Left ventricle myocardium superior (tissue), 1 donor: ENCODE measurements around the gene FGGY. TPM values are rescaled to one million over a fixed set of nuclear protein-coding genes. Genes with fewer than 3 reads are reported as not detected.
"Not testable (repeated sequence)": the region's sequence is repeated elsewhere in the genome, so short reads cannot be mapped to it uniquely, and the experiment has no call there.

Experiments
- ATAC-seq: fragments of 200-7000 bp; cut with Tn5 transposase; one replicate; pipeline ENCODE4 v1.9.1; 2020; ENCODE audit warnings: mild to moderate bottlenecking, moderate library complexity
- DNase-seq: peaks from one replicate; pipeline ENCODE4 v3.0.0-alpha.2; 2020
- intact Hi-C: fragments of 100-400 bp; cut with micrococcal nuclease; formaldehyde crosslinking; loops from one replicate; pipeline ENCODE4 v1.11.0; 2022
- total RNA-seq: library from RNA; stranded (reverse); fragmentation: NEBNext Ultra II Directional; extraction: Animal tissue kit (Norgen Biotek cat#: 25700); gene quantifications from one replicate; pipeline ENCODE4 v1.2.1, GENCODE V29; 2021
- donor health status: DM: no; HTN: yes; CAD: no; lungs with severe emphysema.

The FGGY gene
- total RNA-seq, 1 donor from 2014 or later: 29.7 TPM

GRCh38 chr1:59487335-59488031, 190.6 kb downstream of the FGGY start:
- ATAC-seq (no peak), DNase-seq (no peak)
- intact Hi-C loops: no loop called here

- ATAC-seq: no peak
- no peak for DNase-seq
- intact Hi-C loops: no loop called here
Measured at GRCh38 chr1:59492500-59492899, 195.6 kb downstream of the FGGY start.

- intact Hi-C loops: no loop called here
- peak; percentile 67 for ATAC-seq
Measured at GRCh38 chr1:59494145-59494833, 197.4 kb downstream of the FGGY start.

GRCh38 chr1:59496156-59496555, 199.3 kb downstream of the FGGY start:
- intact Hi-C loops, ATAC-seq, DNase-seq: not testable (repeated sequence)

More at GRCh38 chr1:59494145-59494833, 197.4 kb downstream of the FGGY start:
- DNase-seq: no peak

- ATAC-seq (no peak), DNase-seq (no peak)
- intact Hi-C loops: no loop called here
Measured at GRCh38 chr1:59497616-59498015, 200.7 kb downstream of the FGGY start.

GRCh38 chr1:59498640-59499039, 201.7 kb downstream of the FGGY start:
- peak; percentile 48 for ATAC-seq
- no peak for DNase-seq
- intact Hi-C loops: no loop called here

- ATAC-seq: peak; percentile 28
- DNase-seq: no peak
- intact Hi-C loops: no loop called here
Measured at GRCh38 chr1:59499273-59499942, 202.5 kb downstream of the FGGY start.

GRCh38 chr1:59499943-59500569, 203.2 kb downstream of the FGGY start:
- intact Hi-C loops: no loop called here
- ATAC-seq (no peak), DNase-seq (no peak)

- DNase-seq (no peak), ATAC-seq (no peak)
- intact Hi-C loops: no loop called here
Measured at GRCh38 chr1:59500950-59501742, 204.3 kb downstream of the FGGY start.

GRCh38 chr1:59502009-59502691, 205.3 kb downstream of the FGGY start:
- DNase-seq (no peak), ATAC-seq (no peak)
- intact Hi-C loops: no loop called here

GRCh38 chr1:59504276-59504675, 207.4 kb downstream of the FGGY start:
- intact Hi-C loops: no loop called here
- no peak for ATAC-seq
- DNase-seq: no peak

GRCh38 chr1:59505596-59506028, 208.7 kb downstream of the FGGY start:
- DNase-seq: no peak
- intact Hi-C loops: no loop called here

GRCh38 chr1:59506952-59507351, 210.1 kb downstream of the FGGY start:
- ATAC-seq (peak; percentile 72), DNase-seq (no peak)
- intact Hi-C loops: no loop called here

More at GRCh38 chr1:59505596-59506028, 208.7 kb downstream of the FGGY start:
- ATAC-seq: no peak

- DNase-seq: no peak
- intact Hi-C loops: no loop called here
- ATAC-seq: no peak
Measured at GRCh38 chr1:59509341-59509875, 212.5 kb downstream of the FGGY start.

- no peak for ATAC-seq
- DNase-seq: no peak
- intact Hi-C loops: no loop called here
Measured at GRCh38 chr1:59510249-59510648, 213.4 kb downstream of the FGGY start.

GRCh38 chr1:59511476-59512465, 214.9 kb downstream of the FGGY start:
- DNase-seq (no peak), ATAC-seq (no peak)
- intact Hi-C loops: no loop called here

- DNase-seq (no peak), ATAC-seq (no peak)
- intact Hi-C loops: no loop called here
Measured at GRCh38 chr1:59512702-59513101, 215.8 kb downstream of the FGGY start.
